HG02610 (cell line): ENCODE measurements around the gene MAPK11.

Experiments used
- ATAC-seq: cut with Tn5 transposase; IDR thresholded peaks from one replicate; pipeline ENCODE4 v1.9.1; 2021; ENCODE audit warnings: mild to moderate bottlenecking, moderate library complexity; ENCODE audit not compliant: unreplicated experiment

MAPK11 gene

DNA sequence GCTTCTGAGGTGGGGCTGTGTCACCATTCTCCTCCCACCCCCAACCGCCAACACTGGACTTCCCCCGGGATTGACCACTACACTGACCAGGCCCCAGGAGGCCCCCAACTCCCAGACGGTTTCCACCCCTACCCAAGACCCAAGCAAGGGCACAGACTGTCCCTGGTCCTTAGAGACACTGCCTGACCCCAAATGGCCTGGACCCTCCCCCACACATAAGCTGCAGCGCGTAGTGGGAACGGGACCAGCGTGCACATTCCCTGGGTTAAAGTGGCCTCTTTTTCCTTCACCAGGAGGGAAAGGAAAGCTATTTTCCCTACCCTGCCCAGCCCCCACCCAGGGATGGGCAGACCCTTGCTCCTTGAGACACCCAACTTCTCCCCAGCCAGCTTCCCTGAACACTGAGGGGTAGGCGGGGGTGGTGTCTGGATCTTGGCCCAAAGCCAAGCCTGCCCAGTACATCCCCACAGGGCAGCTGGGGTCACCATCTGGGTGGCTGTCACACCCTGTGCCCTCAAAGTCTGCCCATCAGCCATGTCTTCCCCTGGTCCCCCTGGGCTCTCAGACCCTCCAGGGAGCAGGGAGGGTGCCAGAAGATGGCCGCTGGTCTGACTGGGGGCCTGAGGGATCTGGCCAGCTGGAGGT, 7.1 kb downstream of the MAPK11 start:
- ATAC-seq: no peak

DNA sequence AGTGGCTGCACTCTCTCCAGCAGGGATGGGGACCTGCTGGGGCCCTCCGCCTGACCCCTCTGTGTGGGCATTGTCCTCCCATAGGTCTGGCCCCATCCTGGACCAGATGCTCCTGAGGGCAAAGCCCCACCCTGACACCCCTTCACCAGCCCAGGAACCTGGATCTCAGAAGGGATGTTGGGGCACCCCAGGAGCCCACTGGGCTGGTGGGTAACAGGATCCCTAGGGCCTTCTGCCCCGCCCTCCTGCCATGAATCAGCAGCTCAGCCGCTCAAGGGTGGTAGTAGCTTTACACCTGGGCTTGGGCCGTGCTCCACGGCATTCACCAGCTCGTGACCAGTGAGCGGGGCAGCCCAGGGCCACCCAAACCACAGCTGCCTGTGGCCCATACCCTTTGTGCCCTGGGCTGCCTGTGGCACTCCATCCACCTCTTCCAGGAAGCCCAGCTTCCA, 7.7 kb downstream of the MAPK11 start:
- no peak for ATAC-seq

DNA sequence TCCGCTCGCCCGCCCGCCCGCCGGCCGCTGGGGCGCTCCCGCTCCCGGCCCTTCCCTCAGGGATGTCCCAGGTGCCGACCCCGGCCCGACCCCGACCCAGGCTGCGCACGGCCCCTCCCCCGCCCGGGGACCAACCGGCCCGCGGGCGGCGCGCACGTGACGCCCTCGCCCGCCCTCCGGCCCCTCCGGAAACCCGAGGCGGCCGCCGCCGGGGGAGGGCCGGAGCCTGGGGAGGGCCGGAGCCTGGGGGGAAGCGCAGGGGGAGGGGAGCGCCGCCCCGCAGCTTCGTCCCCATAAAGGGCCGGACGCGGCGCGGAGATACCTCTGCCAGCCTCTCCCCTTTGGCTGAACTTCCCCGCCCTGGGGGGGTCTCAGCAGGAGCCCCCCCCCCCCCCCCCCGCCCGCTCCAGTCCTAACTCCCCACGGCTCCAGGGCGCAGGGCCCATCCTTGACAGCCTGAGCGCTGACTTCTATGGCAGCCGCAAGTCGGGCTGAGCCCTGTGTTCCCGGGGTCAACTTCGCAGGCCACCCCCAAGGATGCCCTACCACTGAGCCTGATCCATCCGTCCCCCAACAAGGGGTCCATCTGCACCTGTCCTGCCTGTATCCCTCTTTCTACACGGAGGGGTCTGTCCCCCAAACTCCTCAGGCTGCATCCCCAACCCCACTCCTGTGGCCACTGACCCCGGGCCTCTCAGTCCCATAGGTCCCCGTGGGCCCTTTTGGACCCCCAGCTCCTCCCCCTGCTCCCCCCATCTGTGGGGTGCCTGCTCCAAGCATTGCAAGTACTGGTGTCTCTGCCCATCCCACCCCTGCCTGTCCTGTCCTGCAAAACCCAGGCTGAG, 8.3 kb downstream of the MAPK11 start, which contains the start of gene MAPK12:
Gene MAPK12 (minus strand): TSS at position 69 of the 845 bp plus-strand sequence. CDS start 174 bp downstream, outside the sequence.
- no peak for ATAC-seq

DNA sequence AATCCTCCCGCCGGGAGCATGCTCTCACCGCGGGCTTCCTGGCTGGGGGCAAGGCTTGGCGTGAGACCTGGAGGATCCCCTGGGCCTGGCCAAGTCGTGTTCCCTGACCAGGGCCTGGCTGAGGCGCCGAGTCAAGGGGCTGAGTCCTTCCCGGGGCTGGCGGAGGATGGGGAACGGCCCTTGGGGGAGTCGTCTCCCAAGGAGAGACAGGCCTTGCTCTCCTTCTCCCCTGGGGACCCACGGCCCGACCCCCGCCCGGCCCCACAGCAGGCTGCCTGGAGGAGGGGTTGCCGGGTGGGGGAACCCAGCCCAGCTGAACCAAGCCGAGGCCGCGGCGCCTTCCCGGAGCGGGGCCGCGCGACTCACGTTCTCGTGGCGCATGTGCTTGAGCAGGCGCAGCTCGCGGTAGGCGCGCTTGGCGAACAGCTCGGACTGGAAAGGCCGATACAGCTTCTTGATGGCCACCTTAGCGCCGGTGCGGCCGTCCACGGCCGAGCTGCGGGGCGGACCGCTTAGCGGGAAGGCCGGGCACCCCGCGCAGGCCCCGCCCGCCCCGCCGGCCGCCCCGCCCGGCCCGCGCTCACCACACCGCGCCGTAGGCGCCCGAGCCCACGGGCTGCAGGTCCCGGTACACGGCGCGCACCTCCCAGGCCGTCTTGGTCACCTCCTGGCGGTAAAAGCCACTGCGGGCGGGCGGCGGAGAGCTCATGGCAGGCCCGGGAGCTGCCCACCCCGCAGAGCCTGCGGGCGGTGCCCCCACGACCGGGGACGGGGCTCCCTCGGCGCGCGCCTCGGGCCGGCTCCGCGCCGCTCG, 9.2 kb downstream of the MAPK11 start:
- ATAC-seq: no peak

DNA sequence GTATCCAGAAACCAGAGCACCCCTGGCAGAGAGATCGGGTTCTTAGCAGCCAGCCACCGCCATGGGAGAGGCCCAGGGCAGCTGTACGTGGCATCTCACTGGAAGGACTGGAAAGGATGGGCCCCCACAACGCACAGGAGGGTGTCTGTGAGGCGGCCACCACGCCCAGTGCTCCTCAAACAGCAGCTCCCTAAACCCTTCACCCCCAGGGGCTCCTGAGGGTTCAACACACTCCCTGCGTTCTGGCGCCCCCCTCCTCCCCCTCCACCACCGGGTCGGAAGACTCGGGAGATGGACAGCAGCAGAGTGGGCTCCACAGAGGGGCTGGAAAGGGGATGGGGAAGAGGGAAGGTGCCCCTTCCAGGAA, 9.8 kb downstream of the MAPK11 start:
- no peak for ATAC-seq

DNA sequence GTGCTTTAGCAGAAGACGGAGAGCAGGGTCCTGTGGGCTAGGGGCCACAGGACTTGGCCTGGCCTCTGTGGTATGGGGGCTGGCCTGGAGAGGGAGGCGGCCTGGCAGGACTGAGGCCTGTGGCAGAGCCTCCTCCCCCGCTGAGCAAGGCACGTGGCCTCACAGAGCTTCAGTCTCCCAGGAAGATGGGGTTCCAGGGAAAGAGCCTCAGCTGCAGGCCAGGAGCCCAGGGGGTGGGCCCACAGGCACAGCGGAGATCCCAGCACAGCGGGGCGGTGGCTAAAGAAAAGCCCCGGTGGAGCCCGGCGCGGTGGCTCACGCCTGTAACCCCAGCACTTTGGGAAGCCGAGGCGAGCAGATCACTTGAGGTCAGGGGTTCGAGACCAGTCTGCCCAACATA, 10.9 kb downstream of the MAPK11 start:
- ATAC-seq: no peak

DNA sequence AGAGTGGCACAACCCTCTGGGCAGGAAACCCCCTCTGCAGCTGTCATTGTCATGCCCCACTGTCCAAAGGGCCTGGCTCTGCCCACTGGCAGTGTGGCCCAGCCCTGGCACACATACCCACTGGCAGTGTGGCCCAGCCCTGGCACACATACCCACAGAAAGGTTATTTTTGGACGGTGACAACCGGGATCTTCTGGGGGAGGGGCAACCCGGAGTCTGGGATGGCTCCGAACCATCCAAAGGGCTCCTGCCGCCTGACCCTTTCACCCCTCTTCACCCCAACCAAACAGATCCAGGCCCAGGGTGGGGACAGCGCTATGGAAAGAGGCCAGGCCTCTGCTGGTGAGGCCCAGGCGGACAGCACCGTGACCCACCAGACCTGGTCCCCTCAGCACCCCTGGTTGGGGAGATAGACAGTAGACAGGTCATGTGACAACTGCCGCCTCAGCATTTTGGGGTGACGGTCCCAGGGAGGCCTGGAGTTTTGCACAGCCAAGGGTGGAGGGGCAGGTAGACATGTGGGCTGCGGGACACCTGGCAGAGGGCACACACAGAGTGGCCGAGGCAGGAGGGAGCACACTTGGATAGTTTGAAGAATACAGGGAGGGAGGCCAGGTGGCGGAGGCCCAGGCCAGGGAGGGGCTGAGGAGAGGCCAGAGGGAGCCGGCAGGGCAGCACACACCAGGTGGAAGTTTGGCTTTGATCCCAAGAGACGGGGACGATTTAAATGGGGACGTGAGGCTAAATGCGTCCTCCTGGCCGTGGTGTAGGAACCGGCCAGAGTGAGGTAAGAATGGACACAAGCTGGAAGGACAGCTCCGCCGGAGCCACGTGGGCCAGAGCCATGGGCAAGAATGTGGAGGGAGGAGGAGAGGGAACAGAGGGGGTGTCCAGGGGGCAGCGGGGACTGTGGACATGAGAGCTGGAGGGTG, 11.6 kb downstream of the MAPK11 start:
- ATAC-seq: no peak

DNA sequence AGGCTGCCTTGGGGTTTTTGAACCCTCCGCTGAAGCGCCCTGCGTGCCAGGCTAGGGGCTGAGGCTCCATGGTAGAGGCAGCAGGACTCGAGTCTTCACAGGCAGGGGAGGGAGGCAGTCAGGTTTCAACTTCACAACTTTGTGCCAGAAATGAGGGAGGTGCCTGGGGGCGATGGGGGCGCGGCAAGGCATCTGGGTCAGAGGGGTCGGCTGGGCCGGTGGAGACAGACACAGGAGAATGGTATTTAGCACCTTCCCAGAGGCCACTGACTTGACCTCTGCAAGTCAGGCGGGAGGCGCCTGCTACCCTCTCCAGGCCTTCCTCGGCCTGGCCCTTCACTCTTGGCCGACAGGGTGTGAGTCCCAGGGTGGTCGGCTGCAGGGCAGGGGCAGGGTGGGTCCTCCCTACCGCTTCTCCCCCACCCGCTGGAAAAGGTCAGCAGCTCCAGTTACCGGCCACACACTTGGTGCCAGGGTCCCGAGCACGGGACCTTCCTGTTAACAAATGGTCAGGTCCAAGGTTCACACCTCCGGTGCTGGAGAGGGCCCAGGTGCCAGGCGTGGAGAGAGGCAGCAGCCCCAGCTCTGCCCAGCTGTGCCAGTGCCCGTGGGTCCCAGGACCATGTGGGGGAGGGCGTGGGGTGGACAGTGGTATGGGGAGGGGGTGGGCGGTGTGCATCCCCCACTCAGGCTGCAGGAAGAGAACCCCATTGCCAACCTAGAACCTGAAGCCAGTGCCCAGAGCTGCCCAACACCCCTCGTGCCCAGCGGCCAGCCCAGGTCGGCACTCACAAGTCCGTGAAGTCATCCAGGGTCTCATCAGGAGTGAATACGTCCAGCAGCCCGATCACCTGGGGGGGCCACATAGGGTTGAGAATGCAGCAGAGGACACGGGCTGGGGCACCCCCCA, 12.5 kb downstream of the MAPK11 start:
- no peak for ATAC-seq

DNA sequence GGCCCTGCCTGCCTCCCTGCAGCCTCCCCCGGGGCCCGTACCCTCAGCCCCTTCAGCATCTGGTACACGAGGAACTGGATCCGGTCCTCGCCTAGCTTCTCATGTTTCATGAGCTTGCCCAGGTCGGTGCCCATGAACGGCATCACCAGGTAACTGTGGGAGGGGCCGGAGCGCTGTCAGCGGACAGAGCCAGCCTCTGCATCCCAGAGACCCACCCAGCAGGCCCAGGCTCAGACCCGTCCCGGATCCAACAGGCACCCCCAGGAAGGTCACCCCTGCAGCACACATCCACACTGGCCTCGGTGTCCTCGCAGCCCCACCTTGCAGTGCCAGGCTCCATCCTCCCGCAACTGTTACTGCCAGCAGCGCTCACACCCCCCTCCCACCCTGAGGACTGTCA, 13.1 kb downstream of the MAPK11 start:
- ATAC-seq: no peak

DNA sequence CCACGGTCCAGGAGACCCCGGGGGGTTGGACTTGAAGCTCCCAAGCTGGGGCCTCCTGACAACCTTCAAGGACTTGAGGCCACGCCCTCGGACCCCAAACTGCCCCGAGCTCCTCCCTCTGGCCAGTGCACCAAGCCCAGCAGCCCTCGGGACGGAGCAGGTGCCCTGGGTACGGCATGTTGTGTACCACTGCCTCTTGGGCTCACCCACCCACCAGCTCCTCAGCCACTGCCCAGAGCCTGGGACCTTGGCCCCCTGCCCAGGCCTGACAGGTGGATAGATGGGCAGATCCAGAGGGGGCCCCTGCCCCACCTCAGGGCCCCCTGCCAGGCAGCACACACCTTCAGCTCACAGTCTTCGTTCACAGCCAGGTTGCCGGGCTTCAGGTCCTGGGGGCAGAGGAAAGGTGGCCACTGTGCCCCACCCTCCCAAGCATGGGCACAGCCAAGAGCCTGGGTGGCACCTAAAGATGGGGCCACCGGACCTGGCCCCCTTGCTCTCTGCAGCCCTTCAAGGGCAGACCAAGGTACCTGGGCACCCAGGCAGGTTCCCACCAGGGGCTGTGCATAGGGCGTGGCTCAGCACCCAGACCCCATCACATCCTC, 13.8 kb downstream of the MAPK11 start:
- ATAC-seq: no peak

DNA sequence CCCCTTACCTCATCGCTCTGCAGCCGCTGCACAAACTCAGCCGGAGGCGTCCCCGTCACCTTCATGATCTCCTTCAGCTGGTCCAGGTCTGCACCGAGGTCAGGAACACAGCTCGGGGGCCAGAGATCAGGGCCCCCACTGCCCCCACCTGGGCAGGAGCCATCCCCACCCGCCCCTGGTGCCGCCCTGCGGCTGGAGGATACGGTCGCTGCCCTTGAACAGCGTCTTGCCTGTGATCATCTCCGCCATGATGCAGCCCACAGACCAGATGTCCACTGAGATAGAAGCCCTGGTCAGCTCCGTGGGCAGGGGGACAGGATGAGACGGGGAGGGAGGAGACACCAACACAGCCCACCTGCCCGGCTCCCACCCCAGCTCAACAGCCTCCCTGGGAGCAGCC, 14.6 kb downstream of the MAPK11 start:
- ATAC-seq: no peak

DNA sequence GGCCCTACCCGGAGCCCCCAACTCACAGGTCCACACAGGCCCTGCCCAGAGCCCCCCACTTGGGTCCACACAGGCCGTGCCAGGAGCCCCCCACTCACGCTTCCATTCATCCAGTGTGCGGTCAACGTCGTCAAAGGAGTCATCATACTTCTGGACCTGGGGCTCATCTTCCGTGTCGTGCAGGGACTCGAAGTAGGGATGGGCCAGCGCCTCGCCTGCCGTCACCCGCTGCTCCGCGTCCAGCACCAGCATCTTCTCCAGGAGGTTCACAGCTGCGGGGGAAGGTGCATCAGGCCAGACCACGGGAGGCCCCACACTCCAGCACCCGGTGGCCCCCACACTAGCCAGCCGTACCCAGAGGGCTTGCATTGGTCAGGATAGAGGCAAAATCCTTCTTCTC, 15.1 kb downstream of the MAPK11 start:
- no peak for ATAC-seq

DNA sequence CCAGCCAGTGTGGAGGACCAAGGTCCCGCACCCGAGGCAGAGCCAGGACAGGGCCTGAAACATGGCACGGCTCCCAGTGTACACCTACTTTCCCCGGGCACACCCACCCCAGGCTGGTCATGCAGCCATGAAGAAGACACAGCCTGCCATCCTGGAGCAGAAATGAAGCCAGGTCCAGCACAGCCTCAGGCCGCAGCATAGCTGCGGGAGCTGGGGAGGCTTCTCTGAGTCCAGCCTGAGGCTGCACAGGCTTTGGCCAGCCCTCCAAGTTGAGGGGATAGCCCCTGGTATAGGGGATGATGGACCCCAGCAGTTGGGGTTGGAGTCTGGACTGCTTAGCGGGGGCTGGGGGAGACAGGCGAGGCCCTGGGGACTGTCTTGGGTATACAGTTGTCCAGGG, 16.2 kb downstream of the MAPK11 start:
- ATAC-seq: no peak

DNA sequence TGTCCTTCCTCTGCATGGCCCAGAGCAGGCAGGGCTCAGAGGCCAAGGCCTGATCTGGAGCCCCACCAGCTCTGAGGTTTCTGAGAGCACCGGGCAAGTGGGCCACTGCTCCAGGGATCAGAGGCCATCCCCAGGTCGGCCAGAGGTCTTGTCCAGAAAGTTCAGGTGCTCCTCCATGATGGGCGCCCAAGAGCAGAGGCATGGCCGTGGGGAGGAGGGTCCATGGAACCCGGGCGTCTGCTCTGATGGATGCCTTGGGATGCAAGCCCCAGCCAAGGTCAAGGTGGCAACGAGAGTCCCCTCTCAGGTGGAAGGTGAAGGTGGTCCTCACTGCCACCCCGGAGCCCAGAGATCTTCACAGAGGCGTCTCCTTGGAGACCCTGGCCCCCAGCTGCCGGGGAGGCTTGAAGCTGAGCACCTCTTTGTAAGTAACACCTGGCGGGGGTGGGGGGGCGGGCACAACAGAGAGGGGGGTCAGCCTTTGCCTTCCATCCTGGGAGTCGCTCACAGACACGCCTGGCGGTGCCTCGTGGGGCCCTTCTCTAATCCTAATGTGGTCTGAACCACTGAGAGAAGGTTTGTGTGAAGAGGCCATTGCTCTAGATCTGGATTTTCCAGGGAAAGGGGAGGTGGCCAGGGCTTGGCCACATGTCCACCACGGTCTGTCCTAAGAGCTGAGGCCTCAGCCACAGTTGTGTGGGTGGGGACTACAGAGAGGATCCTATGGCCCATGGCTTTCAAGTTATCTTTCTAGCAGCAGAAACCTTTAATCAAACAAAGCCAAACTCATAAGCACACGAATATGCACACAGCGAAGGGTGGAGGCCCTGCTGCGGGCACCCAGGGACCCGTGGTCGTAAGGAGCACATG, 16.9 kb downstream of the MAPK11 start:
- no peak for ATAC-seq

DNA sequence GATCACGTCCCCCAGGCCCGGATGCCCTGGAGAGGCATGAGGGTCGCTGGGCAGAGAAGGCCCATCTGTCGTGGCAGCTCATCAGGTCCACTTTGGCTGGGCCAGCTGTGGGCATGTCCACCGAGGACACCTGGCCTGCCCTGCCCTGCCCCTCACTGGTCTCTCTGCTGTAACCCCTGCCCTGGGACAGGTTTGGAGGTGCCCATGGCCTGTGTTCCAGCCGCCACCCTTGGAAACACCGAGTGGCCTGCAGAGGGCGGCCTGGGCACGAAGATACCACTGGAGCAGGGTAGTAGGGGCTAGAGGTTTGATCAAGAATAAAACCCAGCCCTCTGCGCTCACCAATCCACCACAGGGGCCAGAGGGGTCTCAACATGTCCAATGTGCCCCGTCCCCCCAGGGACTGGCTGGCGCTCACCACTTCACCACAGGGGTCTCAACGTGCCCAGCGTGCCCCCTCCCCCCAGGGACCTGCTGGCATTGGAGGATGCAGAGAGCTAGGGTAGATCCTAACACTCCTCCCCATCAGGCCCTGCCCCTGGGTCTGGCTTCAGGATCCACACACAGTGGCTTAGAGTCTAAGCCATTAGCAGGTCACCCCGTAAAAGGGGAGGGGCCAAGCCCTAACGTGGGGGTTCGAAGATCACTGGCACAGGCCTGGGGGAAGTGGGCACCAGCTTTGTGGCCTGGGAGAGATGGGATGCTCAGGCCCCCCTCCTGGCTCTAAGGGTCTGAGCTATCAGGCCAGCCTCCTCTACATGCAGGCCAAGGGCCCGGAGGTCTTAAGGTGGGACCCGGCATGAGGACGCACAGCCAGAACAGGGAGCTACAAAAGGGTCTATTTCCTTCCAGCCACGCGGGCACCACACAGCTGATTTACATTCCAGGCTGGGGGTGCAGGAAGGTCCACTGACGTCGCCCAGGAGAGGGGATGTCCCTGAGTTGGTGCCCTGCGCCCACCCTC, 17.8 kb downstream of the MAPK11 start:
- ATAC-seq: no peak

DNA sequence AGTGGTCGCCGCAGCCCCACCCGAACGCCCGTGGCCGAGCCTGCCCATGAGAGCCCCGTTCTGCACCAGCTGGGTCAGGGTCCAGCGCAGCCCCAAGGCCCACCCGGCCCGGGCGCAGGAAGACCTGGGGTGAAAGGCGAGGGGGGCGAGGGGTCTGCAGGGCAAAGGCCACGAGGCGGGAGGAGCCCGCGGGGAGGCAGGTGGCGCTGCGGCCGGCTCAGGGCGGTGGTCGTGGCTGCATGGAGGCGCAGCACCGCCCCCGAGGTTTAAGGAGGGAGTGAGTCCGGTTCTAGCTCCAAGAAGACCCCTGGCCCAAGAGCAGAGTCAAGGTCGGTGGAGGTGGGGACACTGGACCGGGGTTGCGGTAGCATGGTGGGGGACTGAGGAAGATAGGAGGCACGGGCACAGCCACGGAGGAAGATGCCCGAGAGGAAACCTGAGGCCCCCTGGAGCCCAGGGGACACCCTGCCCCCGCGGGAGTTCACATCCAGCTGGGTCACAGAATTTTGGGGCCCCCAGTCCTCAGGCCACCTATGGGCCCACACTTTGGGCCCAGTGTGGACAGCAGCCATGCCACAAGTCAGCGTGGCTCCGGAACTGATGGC, 18.6 kb downstream of the MAPK11 start:
- no peak for ATAC-seq
